GM20000 (cell line): ENCODE data around the gene BPIFA1.
A peak's percentile ranks its signal among the peaks of the same experiment; 100 is the strongest.

Experiments
- DNase-seq: peaks from one replicate; pipeline ENCODE4 v3.0.0; 2012; ENCODE audit warnings: low spot score
- CTCF ChIP-seq: IDR thresholded peaks from 2 replicates; pipeline ENCODE4 v1.5.1; 2012; ENCODE audit warnings: mild to moderate bottlenecking, control low read depth; ENCODE audit errors: extremely low read depth, missing control alignments

BPIFA1 gene

GRCh38 chr20:33291416-33291815 lies 55.6 kb downstream of the BPIFA1 start:
- DNase-seq = no peak

GRCh38 chr20:33291830-33292355 lies 56.1 kb downstream of the BPIFA1 start:
- peak; percentile 75 for DNase-seq
- peak; percentile 96 for TF ChIP-seq CTCF

More at GRCh38 chr20:33291416-33291815, 55.6 kb downstream of the BPIFA1 start:
- TF ChIP-seq CTCF = no peak
